ENCODE results near the gene GOLT1B.
A peak's percentile ranks its signal among the peaks of the same experiment; 100 is the strongest.

The GOLT1B gene

DNA sequence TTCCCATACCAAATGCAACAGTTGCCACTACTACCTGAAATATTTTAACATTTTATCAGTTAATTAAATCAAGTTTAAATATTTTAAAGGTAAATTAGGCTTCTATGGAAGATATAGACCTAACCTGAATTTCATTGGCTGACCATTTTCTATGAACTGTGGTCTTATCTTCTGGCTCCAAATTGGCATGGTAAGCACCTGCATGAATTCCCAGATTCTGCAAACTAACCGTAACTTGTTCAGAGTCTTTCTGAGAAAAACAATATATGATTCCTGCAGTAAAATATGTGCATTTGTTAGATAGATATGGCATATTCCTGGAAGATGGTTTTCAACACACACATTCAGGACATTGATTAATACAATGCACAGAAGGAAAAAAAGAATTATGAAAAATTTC is 26.0 kb upstream of the GOLT1B start:
- no peak overlapping the region for H3K4me3 ChIP-seq (ENCODE audit: low read depth, low read length)
- no peak for TF ChIP-seq CTCF (IDR thresholded peaks at IDR 0.05; ENCODE audit: insufficient read depth, low read depth, low read length, missing control alignments)
- DNase-seq (ENCODE audit: low read depth) = no peak

GRCh38 chr12:21476949-21477348 is 24.6 kb upstream of the GOLT1B start:
- H3K4me3 ChIP-seq (ENCODE audit: low read depth, low read length) = no peak overlapping the region
- TF ChIP-seq CTCF (IDR thresholded peaks at IDR 0.05; ENCODE audit: insufficient read depth, low read depth, low read length, missing control alignments) = no peak
- DNase-seq (ENCODE audit: low read depth) = no peak

GRCh38 chr12:21478756-21479455 is 22.7 kb upstream of the GOLT1B start:
- DNase-seq (ENCODE audit: low read depth) = no peak
- H3K4me3 ChIP-seq (ENCODE audit: low read depth, low read length) = no peak overlapping the region
- no peak for TF ChIP-seq CTCF (IDR thresholded peaks at IDR 0.05; ENCODE audit: insufficient read depth, low read depth, low read length, missing control alignments)

DNA sequence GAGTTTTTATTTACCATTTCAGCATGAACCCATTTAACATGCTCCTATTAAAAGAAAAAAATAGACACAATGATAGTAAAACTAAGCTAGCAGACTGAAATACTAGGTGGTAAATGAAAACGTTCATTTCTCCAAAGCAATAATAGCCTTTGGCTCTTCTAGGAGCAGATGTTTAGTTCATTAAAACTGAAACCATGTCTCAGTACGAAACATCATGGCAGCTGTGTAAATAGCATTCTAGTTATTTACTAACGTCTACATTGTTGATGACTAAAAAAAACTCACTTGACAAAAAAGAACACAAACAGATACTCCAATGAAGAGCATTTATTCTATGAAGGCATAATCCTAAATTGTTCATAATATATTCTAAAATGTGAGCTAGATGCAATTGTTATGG is 18.1 kb upstream of the GOLT1B start:
- DNase-seq (ENCODE audit: low read depth) = no peak
- no peak for TF ChIP-seq CTCF (IDR thresholded peaks at IDR 0.05; ENCODE audit: insufficient read depth, low read depth, low read length, missing control alignments)
- no peak overlapping the region for H3K4me3 ChIP-seq (ENCODE audit: low read depth, low read length)

DNA sequence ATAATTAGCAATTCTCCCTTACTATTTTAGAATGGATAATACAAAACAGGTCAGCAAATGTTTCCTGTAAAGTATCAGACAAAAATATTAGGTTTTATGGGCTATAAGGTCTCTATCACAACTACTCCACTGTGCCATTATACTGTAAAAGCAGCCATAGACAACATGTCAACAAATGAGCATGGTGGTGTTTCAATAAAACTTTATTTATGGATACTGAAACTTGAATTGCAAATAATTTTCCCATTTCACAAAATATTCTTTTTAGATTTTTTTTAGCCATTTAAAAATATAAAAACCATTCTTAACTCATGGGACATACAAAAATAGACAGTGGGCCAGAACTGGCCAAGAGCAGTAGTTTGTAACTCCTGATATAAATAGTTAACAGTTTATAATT is 15.6 kb upstream of the GOLT1B start:
- H3K4me3 ChIP-seq (ENCODE audit: low read depth, low read length) = no peak overlapping the region
- TF ChIP-seq CTCF (IDR thresholded peaks at IDR 0.05; ENCODE audit: insufficient read depth, low read depth, low read length, missing control alignments) = no peak
- DNase-seq (ENCODE audit: low read depth) = no peak

DNA sequence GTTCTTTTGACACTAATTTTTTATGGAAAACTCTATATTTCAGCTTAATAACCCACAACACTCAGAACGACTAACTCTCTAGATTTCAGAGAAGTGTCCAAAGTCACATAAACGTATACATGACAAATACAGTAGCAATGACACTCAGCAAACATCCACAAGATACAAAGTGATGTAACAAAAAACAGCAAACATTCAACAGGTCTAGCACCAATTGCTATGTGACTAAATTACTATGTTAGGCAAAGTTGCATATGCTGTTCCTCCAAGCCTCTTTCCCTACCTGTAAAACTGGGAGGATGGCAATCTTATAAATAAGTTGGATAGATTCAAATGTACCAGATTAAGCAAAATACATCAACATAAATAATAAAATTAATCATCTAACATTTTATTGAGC is 1.8 kb upstream of the GOLT1B start:
- DNase-seq (ENCODE audit: low read depth) = no peak
- TF ChIP-seq CTCF (IDR thresholded peaks at IDR 0.05; ENCODE audit: insufficient read depth, low read depth, low read length, missing control alignments) = no peak
- peak overlapping the region; percentile 93 for H3K4me3 ChIP-seq (ENCODE audit: low read depth, low read length)

GRCh38 chr12:21500786-21501257 is 767 bp upstream of the GOLT1B start:
- no peak for TF ChIP-seq CTCF (IDR thresholded peaks at IDR 0.05; ENCODE audit: insufficient read depth, low read depth, low read length, missing control alignments)
- DNase-seq (ENCODE audit: low read depth) = no peak
- H3K4me3 ChIP-seq (ENCODE audit: low read depth, low read length) = peak overlapping the region; percentile 93

Measured in GM12865 (cell line).